GM19372 (cell line): Measurements from ENCODE around the gene AQP7.
"Not testable (repeated sequence)": the region's sequence is repeated elsewhere in the genome, so short reads cannot be mapped to it uniquely, and the experiment has no call there.

Source experiments
- ATAC-seq: cut with Tn5 transposase; IDR thresholded peaks from one replicate; pipeline ENCODE4 v1.9.1; 2021; ENCODE audit warnings: mild to moderate bottlenecking, low read depth, moderate library complexity; ENCODE audit not compliant: unreplicated experiment

Gene AQP7

DNA sequence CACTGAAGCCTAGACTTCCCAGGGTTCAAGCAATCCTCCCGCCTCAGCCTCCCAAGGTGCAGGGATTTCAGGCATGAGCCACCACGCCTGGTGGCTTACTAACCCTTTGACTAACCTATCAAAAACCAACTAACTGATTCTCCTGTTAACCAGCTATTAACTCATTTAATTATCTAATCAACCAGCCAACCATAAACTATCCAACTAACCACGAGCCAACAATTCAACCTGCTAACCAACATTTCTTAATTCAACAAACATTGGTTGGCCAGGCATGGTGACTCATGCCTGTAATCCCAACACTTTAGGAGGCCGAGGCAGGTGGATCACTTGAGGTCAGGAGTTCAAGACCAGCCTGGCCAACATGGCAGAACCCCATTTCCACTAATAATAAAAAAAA is 3.3 kb downstream of the AQP7 start:
- not testable (repeated sequence) for ATAC-seq

DNA sequence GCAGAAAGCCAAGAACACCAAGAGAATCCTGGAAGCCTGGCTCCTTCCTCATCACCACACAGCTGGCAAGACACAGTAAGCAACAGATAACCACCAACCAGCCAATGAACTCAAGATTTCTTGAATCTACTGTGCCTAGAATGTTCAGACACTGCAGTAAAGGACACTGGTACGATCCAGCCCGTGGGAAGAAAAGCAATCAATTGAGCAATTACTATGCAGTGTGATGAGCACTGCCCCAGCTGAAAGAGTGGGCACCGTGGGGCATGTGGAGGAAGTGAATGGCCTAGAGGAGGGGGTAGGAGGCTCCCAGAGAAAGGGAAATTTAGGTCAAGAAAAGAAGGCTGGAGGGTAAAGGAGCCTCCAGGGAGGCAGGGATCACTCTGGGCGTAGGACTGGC is 4.6 kb downstream of the AQP7 start:
- not testable (repeated sequence) for ATAC-seq

DNA sequence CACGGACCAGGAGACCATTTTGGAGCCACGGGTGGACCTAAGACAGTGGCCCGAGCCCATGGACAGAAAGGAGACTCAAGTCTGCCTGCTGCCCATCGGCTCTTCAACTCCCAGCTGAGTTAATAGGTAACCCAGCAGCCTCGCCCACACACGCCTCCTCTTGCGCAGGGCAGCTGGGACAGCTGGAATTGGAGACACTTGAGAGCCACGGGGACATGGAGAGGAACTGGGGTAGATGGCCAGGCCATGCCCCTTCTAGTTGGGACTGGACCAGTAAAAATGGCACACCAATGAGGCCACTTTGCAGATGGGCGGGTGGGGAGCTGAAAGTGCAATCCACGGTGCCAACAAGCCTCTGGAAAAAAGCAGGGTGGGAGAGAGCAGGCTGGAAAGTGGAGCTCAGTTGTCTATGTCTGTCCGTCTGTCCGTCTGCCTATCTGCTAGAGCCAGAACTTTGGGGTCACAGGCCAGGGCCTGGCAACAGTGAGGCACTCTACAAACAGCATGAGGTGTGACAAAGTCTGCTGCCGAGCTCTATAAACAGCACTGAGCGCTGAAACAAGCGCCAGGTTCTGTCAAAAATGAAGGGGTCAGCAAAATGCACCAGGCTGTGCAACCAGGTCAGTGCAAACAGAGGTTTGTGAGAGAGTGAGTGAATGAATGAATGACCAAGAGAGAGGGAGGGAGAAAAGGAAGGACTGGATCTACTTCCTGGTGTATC is 7.0 kb downstream of the AQP7 start:
- ATAC-seq = not testable (repeated sequence)

DNA sequence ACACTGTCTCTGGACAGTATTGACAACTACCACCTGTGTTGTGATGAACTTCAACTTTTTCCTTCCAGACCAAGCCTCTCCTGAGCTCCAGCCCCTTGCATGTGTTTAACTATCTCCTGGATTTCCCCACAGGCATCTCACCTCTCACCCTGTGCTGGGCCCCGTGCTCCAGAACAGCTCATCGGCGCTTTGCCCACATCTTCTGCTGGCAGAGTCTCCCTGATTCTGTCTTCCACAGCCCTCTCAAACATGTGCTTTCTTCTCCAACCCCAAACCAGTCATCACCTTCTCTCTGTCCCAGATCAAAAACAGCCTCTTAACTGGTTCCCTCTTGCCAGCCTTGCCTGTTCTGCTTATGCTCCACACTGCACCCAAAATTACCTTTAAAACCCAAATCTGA is 8.4 kb downstream of the AQP7 start:
- ATAC-seq = not testable (repeated sequence)

DNA sequence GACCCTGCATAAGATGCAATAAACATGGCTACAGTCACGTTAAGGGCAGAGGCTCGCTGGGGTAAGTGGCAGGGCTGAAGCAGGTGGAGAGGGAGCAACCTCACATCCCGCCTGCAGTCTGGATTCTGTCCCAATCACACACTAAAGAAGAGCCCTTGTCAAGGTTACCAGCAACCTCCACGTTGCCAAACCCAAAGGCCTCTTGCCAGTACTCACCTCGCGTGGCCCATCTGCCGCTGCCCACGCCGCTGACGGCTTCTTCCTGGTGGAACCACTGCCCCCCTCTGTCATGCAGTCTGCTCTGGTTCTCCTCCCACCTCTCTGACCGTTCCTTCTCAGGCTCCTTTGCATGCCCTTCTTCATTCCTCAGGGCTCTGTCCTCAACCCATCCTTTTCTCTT is 8.8 kb downstream of the AQP7 start:
- ATAC-seq = no peak

DNA sequence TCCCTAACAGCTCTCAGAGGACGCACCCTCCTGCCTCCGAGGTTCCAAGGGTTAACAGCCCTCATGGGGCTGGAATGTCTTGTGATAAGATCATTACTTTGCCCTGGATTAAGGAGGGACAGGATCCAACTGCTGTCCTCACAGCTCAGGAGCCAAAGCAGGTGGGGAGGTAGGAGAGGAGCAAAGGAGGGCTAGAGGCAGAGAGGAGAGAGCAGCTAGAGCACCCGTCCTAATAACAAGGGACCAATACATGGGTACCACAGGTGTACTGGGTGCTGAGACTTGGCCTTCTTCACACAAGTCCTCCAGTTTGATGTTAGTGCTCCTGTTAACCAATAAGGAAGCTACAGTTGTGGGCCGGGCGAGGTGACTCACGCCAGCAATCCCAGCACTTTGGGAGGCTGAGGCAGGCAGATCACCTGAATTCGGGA is 9.8 kb downstream of the AQP7 start:
- ATAC-seq = not testable (repeated sequence)

DNA sequence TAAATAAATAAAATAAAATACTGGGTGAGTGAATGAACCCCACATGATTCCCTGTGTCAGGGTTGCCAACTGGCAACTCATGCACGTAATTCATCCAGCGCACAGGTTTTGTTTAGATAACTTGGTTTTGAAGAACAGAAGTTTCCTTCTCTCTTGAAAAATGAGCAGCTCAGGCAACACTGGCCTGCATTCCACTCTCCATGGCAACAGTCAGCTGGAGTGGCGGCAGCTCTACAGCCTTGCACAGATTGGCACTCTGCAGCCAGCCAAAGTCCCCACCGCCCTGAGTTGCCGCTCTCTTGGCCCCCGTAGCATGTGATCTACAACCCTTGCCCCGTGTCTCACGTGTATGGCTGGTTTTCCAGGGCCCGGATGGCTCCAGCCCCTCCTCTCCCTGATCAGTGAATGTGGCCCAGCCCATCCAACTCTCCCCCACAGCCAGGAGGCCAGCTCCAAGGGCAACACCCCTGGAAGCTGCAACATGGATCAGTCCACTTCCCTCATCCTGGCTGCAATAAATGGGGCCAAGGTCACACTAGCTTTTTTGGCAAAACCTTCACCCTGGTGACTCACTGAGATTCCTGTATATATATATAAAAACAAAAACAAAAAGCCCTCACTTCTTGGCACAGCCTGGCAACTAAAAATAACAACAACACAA is 11.1 kb downstream of the AQP7 start:
- ATAC-seq = not testable (repeated sequence)

DNA sequence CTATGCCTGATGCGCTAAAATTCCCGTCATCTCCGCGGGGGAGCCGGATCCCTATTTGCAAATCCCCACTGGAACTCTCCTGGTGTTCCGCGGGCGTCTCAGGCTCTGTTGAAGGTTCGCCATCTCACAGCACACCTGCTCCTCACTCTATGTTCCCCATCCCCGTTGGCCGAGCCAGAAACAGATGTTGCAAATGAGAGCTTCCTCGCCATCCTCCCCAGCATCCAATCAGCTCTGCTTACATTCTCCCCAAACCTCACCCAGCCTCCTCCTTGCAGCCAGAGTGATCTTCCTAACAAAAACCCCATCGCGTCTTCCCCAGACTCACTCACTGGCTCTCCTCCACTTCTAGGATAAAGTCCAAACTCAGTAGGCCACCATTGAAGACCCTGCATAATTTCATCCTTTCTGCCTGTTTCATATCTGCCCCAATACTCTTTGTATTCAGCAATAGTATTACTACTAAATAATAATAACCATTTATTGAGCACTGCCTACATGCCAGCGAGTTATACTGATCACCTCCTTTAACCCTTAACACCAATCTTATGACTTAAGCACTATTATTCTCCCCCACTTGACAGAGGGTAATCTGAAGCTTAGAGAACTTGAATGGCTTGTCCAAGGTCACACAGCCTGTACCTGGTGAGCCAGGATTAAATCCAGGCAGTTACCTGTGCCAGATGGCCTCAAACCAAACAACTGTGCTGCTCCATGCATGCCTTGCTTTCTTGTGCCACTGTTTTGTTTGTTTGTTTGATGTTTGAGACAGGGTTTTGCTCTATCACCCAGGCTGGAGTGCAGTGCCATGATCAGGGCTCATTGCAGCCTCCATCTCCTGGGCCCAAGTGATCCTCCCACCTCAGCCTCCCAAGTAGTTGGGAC is 14.0 kb downstream of the AQP7 start:
- no peak for ATAC-seq

DNA sequence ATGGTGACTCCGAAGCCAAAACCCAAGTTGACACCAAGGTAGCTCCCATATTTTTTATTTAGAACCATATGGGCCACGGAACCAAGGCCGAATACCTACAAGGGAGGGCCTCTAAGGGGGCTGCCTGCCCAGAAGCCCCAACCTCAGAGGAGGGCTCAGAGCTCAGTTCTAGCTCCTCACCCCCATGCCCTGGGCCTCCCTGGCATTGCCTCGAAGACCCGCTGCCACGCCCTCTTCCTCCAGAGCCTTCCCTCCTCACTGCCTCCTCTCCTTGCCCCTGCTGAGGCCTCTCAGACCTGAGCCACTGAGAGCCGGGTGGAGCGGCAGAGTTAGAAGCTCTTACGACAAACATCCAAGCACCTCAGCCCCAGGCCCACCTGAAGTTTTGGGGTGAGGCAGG is 15.4 kb downstream of the AQP7 start:
- not testable (repeated sequence) for ATAC-seq

DNA sequence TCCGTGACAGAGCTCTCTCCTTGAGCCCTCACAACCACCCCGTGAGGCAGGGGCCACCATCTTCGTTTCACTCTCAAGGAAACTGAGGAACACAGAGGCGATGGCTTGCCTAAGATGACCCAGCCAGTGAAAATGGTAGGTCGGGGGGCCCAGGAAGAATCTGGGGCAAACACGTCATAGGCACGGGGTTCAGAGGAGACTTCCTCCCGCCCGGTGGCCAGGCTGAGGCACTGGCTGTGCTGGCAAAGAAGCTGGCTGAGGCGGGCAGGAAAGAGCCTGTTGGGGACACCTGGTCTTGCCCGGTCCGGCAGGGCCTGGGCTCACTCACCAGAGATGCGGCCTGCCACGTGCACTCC is 15.7 kb downstream of the AQP7 start:
- not testable (repeated sequence) for ATAC-seq

DNA sequence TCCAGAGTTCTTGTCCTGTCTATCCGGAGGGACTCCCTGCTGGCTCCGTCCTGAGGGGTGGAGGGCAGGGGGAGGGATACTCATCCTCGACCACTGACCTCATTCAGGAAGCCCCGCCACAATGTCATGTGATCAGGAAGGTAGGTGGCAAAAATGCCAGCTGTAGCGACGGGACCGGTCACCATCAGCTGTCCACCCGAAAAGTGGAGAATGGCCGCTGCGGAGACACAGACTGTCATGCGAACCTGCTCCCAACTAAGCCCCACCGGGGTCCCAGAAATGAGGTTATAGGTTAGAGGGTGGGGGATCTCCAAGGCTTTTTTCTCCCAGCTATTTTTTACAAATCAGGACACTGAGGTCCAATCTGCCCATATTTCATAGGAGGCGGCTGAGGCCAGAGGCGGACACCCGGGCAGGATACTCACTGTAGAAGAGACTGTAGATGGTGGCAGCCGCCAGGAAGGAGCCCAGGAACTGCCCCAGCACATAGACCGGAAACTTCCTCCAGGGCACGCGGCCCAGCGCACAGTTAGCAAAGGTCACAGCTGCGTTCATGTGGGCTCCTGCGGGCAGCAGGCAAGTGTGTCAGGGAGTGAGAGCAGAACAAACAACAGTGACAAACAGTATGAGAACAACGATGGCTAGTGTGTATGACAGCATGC is 16.3 kb downstream of the AQP7 start:
- ATAC-seq = not testable (repeated sequence)

DNA sequence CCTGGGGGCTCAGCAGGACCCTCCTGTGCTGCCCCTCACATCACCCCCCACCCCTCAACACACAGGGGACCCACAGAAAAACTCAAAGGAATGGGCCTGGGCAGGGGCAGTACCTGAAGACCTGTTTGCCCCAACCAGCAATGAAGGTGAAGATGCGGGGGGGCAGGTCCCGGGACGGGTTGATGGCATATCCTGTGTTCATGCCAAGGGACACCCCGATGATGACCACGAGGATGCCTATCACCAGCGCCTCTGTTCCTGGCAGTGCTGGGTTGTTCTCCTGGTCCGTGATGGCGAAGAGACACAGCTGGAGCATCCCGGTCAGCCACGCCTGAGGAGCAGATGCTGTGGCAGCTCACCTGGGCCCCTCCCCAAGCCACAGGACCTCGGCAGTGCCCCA is 16.8 kb downstream of the AQP7 start:
- ATAC-seq = not testable (repeated sequence)

DNA sequence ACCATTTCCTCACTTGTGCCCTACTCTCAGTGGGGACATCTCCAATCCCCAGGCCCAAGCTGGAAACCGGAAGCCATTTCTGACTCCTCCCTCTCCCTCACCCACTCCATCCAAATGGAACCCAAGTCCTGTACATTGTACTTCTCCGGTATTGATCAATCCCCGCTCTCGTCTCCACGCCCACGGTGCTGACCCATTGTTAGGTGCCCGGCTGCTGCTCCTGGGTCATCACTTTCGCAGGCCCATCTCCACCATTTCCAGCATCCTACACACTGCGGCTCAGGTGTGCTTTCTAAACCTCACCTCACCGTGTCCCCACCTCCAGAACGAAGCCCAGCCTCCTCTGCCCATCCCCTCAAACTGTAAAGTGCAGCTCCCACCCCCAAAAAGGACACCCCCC is 19.0 kb downstream of the AQP7 start:
- not testable (repeated sequence) for ATAC-seq

DNA sequence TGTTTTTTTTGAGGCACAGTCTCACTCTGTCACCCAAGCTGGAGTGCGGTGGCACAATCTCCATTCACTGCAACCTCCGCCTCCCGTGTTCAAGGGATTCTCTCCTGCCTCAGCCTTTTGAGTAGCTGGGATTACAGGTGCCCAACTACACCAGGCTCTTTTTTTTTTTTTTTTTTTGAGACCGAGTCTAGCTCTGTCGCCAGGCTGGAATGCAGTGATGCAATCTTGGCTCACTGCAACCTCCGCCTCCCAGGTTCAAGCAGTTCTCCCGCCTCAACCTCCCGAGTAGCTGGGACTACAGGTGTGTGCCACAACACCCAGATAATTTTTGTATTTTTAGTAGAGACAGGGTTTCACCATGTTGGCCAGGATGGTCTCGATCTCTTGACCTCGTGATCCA is 20.0 kb downstream of the AQP7 start:
- not testable (repeated sequence) for ATAC-seq

DNA sequence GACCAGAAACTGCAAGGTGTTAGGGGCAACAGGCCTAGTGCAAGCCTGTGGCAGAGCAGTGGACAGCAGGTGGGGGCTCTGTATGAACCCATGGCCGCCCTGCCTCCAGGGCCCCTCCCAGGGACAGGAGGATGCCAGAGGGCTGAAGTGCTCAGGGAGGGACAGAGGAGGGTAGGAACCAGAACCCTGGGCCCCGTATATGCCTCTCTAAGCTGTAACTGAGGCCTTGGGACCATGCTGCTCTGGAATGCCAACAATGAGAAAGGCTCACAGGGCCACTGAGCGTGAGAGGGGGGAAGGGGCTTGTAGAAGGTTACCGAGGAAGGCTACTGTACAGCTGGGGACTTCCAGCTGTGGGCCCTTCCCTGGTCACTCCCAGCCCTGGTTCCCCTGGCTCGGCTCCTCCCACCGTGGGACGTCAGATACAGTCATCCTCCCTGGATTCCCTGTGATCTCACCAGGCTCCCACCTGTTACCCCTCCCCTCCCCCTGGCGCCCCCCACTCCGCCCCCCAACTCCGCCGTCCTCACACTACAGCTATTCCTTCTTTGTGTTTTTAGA is 21.1 kb downstream of the AQP7 start:
- ATAC-seq = no peak

DNA sequence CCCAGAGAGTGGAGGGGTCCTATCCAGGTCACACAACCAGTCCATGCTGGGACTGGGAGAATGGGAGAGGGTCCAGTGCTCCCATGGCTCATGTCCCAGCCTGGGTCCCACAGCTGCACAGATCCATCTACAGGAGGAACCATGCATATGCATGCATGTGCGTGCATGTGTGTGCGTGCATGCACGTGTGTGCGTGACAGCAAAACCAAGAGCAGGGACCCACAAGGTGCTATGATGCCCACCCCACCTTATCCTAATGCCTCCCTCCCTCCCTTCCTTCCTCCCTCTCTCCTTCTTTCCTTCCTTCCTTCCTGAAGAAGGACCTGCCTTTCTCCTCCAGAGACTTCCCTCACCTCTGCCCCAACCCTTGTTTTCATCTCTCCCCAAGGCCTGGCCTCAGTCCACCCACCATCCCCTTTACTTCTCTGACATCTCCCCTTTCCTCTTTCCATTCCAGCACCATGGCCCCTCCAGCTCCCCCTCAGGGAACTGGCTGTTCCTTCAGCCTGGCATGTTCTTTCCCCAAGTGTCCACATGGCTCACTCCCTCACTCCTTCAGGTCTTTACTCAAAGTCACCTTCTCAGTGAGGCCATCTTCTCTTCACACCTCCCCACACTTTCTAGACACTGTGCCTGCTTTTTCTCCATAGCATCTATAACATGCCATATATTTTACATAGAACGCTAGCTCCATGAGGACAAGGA is 21.8 kb downstream of the AQP7 start:
- no peak for ATAC-seq

DNA sequence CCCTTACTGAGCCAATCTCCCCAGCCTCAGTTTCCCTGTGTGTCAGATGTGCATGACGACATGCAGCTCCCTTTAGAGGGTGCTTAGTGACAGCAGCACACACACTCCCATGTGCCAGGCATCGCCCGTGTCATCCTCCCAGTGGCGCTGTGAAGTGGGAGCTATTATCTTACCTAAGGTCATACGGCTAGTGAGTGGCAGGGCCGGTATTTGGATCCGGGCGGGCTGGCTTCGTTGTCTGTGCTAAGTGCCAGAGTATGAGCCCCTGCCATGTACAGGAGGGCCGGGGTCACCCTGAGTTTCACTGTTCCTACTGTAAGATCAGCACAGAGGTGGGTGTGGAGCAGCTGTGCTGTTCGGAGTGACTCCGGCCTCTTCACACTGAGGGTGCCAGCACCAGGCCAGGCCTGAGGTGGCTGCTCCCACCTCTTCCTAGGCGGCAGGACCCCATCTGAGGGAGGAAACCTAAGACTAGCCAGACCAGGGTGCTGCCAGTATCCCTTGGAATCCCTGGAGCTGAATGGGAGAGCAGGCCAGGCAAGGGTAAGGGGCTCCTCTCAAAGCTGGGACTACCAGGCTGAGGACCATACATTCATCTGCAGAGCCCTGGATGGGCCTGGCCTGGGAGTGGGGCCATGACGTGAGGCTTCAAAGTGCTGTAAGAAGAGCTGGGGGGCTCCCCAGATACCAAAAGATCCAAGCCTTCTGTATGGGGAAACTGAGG is 22.5 kb downstream of the AQP7 start:
- ATAC-seq = no peak

DNA sequence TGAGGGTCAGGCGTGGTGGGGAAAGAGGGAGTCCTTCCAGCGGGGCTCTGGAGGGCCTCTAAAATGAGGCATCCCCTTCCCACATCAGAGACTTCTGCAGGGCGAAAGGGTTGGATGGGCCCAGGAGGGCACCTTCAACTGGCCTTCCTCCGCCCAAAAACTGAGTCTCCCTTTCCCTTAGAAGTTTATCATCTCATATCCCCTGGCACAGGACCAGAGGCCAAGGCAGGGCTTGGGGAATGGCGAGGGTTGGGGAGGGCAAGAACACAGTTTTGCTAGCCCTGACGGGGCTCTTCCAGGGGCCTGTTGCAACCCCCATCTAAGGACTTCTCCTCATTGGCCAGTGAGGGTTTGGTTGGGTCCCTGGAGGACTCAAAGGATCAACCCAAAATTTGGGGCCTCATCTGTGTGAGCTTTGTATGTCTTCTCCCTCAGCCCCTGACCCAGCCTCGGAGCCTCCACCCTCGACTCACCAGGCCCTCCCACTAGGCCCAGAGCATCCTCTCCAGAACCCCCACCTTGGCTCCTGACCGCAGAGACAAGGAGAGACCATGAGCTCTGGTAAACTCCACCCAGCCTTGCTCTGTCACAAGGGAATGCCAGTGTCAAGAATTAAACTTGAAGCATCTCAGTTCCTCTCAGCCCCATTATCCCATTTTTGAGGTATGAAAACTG is 24.1 kb downstream of the AQP7 start:
- ATAC-seq = no peak
